CD4-positive, alpha-beta T cell treated with Interleukin-6 at 100 ng/mL for 8 hours (primary cell): ENCODE data around the gene GADD45A.
"Not testable (repeated sequence)": the region's sequence is repeated elsewhere in the genome, so short reads cannot be mapped to it uniquely, and the experiment has no call there.

ENCODE experiments used
- DNase-seq: peaks from one replicate; pipeline ENCODE4 v3.0.0-alpha.2; 2020; ENCODE audit warnings: mixed read lengths, low spot score

GADD45A gene, protein sequence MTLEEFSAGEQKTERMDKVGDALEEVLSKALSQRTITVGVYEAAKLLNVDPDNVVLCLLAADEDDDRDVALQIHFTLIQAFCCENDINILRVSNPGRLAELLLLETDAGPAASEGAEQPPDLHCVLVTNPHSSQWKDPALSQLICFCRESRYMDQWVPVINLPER

DNA sequence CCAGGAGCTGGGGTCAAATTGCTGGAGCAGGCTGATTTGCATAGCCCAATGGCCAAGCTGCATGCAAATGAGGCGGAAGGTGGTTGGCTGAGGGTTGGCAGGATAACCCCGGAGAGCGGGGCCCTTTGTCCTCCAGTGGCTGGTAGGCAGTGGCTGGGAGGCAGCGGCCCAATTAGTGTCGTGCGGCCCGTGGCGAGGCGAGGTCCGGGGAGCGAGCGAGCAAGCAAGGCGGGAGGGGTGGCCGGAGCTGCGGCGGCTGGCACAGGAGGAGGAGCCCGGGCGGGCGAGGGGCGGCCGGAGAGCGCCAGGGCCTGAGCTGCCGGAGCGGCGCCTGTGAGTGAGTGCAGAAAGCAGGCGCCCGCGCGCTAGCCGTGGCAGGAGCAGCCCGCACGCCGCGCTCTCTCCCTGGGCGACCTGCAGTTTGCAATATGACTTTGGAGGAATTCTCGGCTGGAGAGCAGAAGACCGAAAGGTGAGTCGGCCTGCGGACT, at the start of gene GADD45A:
TSS of gene GADD45A (plus strand) at position 135 of the 491 bp plus-strand sequence. CDS start at position 429, 294 bp downstream.
- DNase-seq: peak; percentile 95

DNA sequence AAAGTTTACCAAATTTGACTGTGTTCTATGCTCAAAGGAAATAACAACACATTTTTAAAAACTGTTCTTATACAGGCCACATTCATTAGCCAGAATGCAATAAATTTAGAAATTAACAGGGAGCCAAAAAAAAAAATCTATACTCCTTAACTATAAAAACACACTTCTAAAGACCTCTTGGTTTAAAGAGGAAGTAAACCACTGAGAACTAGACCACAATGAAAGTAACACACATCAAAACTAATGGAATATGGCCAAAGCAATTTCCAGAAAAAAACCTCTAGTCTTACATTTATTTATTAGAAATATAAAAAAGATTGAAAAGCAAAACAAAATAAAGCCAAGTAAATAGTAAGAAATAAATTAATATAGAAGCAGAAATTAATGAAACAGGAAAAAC, 48.9 kb upstream of the GADD45A start:
- DNase-seq: no peak

DNA sequence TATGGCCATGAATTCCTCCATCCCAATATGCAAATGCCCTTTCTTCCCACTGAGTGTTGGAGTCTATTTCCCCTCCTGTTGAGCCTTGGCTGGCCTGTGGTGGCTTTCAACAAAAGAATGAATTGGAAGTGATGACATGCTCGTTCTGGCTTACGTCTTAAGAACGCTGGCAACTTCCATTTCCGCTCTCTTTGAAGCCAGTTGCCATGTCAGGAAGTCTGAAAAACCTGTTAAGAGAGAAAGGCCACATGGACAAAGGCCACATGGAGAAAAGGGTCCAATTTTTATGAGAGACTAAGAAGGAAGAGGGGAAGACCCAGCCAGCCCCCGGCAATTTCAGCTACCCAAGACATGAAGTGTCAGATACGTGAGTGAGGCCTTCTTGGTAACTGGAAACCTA, 45.6 kb upstream of the GADD45A start:
- no peak for DNase-seq

DNA sequence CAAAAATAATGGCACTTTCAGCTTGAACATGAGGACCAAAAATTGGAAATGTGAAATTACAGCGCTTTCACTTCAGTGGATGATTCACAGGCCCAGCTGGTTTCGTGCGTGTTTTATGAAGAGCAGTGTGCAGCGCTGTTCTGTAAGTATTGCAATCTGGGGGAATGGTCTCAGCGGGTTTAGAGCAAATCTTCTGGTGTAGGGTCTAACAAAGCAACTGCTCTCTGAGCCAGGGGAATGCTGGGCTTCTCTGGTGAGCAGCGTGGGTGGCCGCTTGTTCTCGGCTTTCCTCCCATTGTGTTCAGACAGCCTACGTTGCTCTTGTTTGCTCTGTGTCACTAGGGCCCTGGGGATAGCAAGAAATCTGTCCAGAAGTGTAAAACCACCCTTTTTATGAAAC, 42.4 kb upstream of the GADD45A start:
- no peak for DNase-seq

DNA sequence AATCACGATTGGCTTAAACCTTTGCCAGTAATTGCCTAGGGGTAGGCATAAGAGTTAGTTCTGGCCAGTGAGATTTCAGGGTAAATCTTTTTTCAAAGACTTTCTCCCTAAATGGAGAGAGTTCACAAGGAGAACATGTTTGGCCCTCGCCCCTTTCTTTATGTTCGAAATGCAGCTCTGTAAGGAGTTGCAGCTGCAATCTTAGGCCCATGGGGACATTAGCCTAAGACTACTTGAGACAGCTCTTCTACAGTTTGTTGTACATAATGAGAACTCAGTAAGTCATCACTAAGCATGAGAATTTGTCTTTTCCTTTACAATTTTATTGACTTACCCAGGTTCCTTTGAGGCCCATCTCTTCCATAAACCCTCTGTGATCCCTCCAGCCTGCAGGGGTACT, 40.4 kb upstream of the GADD45A start:
- no peak for DNase-seq

DNA sequence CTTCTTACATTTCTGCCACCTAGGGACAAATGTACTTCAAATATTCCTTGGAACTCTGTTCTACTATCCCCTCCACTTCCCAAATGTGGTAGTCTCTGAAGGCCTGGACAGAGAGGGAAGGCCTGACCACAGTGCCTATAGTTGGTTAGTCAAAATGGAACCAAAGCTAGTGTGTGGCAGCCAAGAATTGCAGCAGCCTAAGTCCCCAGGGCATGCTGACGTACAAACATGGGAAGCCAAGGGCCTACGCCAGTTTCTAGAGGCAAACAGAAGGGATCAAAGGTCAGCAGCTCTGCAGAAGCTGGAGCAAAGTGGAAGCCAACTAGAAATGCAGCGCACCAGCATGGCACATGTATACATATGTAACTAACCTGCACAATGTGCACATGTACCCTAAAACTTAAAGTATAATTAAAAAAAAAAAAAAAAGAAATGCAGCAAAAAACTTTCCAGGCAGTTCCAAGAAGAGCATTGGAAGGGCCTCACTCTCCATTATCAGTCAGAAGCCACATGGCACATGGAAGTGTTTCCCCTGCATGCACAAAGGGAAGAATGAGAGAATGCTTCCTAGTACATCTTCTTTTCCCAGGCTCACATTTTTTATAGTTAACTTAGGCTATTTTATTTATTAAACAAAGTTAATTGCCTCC, 39.4 kb upstream of the GADD45A start:
- DNase-seq: no peak

DNA sequence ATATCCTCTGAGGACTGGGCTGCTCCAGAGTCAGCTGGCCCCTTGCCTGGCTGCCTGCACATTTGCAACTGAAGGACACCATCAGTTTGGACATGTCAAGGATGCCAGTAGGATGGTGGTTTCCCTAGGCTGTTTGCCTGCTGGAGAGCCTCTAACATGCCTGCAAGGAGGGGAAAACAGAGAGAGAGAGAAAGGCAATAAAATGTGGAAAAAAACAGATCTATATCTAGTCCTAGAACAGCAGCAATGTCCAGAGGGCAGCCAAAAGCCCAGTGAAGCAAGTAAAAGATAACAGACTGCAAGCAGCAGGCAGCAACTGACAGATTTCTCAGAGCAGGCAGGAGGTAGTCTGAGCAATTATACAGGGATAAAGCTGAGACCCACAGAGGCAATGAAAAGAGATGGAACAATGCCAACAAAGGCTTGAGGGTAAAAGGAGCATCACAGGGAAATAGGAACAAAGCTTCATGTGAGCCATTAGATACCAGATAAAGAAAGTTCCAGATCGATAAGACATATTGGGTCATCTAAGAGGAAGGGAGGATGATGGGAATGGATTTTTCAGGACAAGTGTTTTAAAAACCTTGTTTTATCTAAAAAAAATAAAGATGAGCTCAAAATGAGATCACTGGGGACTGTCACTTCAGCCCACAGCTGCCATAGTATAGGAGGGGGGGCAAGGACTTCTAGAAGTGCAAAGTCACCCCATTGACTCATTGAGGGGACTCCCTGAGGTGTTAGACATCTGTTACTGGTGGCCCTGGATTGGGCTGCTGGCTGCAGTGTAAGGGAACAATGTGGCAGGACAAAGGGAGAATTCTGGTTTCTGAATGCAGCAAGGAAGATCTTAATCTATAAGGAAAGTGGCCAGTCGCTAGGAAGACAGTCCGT, 38.6 kb upstream of the GADD45A start:
- no peak for DNase-seq

DNA sequence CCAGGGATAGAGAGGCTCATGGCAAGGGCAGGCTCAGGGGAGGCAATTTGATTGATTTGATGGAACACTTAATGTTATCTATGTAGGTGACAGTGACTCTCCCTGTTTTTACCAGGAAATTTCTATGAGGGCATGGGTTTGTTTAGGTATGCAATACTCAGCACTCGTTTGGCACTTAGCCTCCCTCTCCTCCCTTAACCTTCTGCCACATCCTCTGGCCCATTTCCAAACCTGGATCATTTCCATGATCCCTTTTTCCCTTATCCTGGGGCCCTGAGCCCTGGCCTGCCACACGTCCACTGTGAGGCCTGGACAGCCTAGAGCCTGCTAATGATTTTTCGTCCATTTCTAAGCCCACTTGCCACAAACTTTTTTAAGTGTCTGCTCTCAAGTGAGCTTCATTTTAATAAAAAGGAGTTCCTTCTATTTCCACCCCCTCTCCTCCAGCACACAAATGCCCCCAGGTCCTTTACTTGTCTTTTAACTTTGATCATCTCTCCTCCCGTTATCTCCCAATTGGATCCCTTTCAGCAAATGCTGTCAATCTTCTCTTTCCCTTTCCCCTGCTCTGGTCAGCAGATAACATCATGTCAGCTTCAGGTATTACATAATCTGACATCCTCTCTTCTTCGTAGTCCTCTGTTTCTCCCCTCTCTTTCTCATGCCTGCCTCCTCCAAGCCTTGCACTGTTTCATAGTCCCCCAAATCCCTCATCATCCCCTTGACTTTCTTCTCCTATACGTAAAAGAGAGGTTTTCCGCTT, 37.8 kb upstream of the GADD45A start:
- DNase-seq: no peak

DNA sequence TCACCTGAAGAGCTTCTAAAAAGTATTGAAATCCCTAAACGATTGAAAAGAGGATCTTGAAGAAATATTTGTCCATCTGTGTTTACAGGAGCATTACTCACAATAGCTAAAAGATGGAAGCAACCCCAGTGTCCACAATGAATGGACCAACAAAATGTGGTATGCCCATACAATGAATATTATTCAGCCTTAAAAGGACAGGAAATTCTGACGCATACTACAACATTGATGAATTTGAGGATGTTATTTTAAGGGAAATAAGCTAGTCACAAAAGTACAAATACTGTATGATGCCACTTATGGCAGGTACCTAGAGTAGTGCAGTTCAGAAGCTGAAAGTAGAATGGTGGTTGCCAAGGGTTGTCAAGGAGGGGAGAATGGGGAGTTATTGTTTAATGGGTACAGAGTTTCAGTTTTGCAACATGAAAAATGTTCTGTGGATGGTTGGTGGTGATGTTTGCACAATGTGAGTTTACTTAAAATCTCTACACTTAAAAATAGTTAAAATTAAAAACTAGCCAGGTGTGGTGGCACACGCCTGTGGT, 37.1 kb upstream of the GADD45A start:
- no peak for DNase-seq

DNA sequence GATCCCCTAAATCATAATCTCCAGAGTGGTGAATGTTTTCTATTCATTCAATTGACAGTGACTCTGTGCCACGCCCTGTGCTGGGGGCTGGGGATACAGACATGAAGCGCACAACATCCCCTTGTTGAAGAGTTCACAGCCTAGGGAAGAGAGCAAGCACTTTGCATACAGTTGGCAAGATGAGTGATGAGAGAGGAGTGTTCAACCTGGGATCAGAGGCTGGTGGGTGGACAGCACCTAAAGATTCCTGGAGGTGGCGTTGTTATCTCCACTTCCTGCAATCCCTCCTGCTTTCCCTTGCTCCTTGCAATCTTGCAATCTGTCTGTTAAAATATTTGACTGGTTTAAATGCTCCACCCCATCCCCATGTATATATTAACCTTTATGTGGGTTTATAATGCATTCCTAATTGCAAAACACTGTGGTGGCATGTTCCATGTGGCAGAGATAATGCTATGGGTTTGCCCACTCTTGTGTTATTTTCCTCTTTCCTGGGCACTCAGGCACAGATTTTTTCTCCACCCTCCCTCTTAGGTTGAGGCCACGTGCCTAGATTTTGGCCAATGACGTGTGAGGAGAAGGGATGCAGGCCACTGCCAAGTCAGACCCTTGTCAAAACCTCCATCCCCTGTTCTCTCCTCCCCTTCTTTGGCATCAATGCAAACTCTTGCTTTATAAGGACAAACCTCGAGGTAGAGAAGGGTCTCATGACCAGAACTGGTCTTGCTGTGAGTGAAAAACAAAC, 36.2 kb upstream of the GADD45A start:
- no peak for DNase-seq

DNA sequence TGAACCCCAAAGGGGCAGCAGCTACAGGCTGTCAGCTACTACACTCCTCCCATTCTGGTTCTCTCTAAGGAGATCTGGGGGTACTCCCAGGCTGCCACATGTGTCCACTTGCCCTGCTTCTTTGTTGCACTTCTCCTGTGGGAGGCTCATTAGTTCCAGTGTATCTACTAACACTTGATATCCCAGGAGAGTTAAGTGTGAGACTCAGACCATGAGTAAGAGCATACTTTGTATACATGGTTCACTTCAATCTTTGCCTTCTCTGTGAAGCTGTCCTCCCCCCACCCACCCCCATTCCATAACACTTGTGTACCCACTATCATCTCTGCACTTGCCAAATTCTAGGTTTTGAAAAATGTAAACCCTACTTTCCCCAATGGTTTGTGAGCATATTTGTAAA, 34.9 kb upstream of the GADD45A start:
- DNase-seq: no peak

DNA sequence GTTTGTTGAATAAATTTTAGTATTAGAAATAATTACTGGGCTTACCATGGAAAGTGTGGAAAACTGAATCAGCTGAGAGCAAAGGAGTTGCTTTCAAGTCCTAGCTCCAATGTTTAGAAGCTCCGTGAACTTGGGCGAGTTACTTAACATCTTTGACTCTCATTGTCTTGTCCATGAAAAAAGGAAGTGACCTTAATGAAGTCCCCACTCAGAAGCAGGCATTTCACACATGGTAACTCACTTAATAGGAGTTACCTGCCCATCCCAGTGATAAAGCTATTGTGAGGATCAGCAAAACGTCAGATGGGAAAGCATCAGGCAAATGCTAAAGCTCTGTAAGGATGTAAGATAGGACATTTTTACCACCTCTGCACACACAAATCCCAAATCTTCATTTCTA, 34.0 kb upstream of the GADD45A start:
- DNase-seq: no peak

DNA sequence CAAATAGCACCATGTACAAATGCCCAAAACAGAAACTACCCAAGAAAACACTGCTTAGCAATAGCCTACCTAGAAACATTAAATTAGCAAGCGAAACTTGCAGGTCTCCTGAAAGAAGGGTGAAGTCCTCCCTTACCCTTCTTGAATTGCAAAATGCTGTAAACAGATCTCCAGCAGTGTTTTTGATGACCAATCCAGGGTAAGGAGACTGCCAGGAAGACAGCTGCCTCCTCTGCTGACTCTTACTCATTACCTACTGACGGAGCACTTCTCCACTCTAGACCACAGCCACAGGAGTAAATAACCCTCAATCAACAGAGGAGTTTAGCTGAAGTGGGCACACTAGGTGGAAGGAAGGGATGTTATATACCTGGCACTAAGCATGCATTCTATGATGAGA, 32.2 kb upstream of the GADD45A start:
- no peak for DNase-seq

DNA sequence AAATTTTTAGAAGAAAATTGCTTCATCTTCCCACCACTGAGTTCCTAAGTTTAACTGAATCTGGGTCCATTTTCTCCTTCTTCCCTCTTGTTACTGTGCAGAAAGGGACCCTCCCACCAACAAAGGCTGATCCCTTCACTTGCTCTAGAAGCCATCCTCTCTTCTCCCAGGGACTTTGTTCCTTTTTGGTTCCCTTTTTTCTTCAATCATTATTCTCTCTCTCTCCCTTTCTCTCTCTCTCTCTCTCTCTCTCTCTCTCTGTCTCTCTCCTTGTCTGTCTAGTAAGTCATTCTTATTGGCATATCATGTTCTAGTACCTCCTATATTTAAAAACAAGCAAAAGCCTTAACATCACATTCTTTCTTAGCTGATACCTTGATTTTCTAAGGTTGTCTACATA, 31.7 kb upstream of the GADD45A start:
- DNase-seq: no peak

DNA sequence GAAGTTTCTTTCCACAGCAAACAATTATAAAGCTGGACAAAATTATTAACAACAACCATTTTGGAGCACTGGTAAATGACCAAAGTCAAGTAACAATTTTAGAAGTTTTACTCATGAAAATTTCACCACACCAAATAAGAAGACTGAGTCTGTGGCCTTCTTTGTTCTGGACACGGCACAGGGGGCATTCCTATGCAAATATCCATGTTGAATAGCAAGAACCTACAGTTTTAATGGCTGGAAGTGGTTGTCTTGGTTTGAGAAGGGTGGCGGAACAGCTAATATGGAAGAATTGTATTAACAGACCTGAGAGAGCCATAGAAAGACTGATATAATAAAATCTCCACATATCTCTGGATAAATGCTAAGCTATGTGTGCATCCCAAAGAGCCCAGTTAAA, 29.4 kb upstream of the GADD45A start:
- no peak for DNase-seq

DNA sequence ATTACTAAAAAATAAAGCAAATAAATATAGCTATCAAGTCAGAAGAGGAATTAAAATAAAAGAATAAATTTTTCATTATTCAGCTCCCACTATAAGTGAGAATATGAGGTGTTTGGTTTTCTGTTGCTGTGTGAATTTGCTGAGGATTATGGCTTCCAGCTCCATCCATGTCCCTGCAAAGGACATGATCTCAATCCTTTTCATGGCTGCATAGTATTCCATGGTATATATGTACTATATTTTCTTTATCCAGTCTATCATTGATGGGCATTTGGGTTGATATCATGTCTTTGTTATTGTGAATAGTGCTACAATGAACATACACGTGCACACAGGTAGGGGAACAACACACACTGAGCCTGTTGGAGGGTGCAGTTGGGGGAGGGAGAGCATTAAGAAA, 27.8 kb upstream of the GADD45A start:
- not testable (repeated sequence) for DNase-seq

DNA sequence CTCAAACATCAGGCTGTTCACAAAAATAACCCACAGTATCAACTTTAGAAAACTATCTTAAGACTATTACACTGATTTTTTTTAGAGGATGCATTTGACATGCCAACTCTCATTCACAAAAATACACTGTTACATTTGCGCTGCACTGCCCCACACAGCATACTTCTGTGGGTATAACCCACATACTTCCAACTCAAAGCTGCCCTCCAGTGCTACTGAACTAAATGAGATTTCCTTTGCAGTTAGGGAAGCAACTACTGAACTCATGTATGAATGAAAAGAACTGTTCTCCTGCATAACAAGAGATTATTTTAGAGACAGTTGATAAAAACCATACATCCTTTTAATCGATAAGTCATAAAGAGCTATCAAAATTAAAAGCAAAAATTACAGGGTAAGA, 25.8 kb upstream of the GADD45A start:
- no peak for DNase-seq

DNA sequence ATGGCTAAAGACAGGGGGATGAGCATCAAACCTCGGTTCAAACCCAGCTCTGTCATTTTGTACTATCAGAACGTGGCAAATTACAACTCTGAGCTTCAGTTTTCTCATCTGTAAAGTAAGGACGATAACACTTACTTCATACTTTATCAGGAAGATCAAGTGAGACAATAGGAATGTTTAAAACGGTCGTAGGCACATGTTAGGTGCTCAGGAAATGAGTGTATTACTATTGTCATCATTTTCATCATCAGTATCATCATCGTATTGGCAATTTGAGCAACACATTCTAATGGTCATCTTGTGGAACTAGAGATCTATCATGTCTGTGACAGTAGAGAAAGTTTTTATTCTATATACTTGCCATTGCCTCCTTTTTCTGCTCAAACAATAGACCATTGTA, 22.1 kb upstream of the GADD45A start:
- no peak for DNase-seq

DNA sequence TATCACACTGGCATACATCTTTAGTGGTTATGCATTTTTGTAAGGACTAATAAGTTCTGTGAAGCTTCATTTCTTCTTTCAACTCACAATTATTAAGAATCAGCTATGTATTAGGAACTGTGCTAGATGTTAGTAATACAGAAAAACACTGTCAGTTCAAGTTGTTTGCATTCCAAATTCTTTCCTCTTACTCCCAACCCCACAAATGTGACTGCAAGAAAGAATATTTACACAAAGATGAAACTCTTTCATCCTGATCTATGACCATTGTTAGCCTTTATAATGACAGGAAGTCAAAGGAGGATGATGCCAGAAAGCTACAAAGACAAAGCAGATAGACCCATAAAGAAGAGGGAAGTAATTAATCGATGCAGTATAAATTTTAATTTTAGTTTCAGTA, 21.0 kb upstream of the GADD45A start:
- no peak for DNase-seq

DNA sequence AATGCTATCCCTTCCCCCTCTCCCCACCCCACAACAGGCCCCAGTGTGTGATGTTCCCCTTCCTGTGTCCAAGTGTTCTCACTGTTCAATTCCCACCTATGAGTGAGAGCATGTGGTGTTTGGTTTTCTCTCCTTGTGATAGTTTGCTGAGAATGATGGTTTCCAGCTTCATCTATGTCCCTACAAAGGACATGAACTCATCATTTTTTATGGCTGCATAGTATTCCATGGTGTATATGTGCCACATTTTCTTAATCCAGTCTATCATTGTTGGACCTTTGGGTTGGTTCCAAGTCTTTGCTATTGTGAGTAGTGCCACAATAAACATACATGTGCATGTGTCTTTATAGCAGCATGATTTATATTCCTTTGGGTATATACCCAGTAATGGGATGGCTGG, 19.7 kb upstream of the GADD45A start:
- not testable (repeated sequence) for DNase-seq

DNA sequence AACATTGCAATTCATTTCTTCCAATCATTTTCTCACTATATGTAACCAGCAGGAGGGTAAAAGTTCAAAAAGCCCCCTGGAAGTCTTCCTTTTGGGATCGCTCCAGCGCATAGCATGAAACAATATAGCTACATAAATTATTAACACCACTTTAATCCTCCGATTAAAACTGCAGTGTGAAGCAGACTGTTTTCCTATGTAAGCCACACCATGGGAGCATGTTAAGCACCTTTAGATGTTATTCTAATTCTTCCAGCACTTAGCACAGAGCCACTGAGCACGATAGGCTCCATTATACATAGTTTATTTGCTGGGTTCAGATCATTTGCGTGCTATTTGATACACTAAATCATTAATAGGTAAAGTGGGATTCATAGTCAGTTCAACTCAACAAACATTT, 18.4 kb upstream of the GADD45A start:
- no peak for DNase-seq
